HG03571 (cell line): ENCODE results near the gene EPOP.

ENCODE experiments used
- ATAC-seq: cut with Tn5 transposase; IDR thresholded peaks from one replicate; pipeline ENCODE4 v1.9.1; 2021; ENCODE audit not compliant: unreplicated experiment

The EPOP gene

DNA sequence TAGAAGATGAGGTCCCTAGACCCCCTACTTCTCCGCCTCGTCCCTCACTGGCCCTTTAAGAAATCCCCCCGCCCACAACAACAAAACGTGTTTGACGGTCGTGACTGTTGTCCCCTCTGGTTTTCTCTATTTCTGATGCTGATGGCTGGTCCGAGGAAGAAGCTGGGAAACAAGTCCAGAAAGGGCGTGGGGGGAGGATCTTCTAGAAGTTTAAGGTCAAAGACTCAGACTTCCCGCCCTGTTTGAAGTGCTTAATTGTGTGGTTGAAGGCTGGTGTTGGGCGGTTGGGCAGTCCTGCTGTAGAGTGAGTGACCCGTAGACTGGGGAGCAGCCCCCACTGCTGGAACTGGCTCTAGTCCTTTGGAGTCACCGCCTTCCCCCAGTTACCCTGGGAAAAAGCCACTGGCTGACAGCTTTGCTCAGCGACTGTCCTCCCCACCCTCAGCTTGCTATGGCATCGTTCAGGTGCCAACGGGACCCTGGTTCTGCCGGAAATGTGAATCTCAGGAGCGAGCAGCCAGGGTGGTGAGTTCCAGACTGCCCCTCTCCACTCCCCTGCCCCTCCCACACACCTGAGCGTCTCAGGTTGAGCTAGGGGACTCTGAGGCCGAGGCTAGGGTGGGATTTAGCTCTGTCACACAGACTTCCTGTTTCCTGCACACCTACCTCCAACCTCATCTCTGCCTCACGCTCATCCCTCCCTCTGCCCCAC lies 31.9 kb upstream of the EPOP start:
- no peak for ATAC-seq

DNA sequence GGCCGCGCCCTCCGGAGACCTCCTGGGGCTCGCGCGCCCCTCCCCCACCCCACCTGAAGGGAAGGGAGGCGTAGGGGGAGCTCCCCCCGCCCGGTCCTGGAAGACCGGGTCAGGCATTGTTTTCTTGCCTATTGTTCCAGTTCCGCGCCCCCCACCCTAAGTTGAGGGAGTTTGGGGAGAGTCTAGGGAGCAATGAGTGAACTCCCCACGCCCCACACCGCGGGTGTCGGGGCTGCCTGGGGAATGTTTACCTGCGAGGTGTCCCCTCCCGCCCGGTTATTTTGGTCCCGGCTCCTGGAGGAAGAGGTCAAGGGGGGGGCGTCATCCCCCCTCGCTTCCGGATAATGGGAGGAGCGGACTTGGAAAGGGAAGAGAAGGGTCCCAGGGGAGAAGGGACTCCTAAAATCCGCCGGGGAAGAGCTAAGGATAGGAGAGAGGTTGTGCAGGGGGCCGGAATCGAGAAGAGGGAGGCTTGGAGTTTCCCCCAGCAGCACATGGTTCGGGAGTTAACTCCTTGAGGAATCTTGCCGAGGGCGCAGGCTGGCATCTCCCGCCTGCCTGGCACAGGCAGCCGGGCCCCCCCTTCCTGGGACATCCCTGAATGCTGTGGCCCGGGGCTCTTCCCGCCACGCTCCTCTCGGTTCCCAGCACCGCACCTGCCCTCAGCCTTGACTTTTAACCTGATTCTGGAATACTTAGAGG lies 31.2 kb upstream of the EPOP start:
- no peak for ATAC-seq

DNA sequence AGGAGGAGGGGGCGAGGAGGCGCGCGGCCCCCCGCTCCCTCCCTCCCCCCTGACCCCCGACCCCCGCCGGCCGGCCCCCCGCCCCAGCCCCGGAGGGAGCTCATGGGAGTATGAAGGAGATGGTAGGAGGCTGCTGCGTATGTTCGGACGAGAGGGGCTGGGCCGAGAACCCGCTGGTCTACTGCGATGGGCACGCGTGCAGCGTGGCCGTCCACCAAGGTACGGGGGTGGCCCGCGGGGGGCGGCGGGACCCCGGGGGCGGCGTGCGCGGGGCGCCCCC lies 30.7 kb upstream of the EPOP start:
- ATAC-seq, result no peak

DNA sequence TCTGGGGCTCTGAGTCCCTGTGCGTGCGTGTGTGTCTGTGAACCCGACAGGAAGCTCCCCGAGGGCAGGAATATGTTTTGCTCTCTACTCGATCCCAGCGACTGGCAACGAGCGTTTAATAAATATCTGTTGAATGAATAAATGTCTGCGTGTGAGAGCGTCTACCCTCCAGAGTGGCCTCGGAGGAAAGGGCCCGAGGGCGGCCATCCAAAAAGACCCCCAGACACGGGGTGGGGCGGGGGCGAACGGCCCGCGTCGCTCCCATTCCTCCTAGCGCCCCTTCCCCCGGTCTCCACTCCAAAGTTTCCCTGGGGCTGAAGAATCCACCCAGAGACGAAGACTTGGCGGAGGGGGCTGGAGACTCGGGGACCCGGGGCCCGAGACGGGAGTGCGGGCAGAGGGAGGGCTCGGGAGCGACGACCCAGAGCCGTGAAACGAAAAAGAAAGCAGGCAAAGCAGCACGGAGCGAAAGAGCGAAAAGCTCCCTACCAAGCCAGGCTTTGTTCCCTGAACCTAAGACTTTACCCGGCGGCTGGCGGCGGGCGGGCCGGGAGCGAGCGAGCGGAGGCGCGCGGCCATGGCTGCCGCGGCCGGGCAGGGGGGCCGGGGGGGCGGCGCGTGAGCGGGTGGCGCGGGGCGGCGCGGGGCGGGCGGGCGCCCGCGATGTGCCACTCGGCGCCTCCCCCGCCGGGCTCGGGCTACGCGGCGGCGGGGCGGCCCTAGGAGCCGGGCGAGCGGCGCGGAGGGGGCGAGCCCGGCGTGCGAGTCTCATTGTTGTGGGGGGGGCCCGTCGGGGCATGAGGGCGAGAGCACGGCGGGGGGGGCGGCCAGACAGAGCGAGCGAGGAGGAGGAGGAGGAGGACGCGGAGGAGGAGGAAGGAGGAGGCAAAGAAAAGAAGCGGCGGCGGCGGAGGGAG lies 30.1 kb upstream of the EPOP start, which contains the start of gene MLLT6:
MLLT6 (plus strand) TSS at position 668 of the 917 bp plus-strand sequence. CDS start 360 bp downstream, outside the sequence.
- ATAC-seq, result no peak

DNA sequence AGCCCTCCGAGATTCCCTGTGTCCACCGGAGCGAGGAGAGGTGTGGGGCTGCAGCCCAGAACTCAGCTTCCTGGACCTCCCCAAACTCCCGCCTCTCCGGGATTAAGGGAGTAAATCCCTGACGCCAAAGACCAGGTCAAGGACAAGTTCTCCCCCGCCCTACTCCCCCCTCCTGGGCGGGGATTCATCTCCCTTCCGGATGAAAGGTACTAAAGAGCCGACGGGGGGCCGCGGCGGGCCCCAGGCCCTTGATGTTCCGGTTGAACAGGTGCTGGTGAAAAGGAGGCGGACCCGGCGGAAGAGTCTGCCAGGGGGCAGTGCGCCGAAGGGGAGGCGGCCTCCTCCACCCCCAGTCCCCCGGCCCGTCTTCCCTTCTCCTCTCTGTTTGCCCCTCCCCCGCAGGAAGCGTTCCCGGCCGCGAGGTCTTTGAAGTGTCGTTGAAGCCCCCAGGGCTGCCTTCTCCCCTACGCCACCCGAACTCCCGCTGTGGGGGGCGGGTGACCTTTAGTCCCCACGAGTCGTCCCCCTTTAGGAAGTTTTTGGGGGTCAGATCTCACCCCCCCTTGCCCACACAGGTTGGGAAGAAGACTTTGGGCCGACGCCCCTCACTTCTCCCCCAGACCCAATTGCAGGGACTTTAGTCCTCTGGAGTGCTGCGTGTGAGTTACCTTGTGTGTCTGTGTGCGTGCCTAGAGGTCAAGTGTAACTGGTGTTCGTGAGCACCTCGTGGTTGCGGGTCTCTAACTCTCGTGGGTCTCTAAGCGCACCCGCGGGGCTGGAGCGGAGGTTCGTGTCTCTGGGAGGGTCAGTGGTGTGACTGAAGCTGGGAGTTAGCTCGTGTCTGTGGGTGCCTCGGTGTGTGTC lies 29.2 kb upstream of the EPOP start:
- no peak for ATAC-seq

DNA sequence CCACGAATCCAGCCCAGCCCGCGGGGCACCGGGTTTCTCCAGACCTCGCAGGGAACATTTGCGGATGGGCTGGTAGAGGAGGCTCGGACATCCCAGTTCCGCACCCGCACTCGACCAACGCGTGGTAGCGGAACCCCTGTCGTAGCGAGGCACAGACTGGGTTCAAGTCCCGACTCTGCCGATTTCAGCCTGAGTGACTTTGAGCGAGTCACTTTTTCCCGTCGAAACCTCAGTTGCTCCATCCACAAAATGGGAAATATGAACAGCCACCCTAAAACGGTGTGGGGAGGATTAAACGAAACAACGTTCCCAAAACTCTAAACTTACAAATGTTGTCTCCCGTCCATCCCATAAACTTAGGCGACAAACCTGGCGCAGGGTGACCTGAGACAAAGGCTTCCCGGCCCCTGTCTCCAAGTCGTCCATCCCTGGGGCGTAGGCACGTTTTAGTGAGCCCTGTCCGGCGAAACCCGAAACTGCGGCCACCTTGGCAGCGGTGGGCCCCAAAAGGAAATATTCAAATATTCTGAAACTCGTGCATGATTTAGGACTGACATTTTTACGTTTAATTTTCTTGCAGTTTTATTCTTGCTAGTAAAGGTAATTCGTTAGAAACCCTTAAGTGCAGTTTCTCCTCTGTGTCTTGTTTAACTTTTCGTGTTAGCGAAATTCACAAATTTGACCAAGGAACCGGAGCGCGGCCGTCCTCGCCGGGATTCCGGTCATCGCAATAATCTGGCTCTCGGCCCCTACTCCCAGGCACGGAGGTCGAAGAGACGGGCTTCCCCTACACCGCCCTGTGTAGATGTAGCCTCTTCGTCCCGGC lies 28.4 kb upstream of the EPOP start:
- ATAC-seq, result no peak

- no peak for ATAC-seq
These were observed 27.6 kb upstream of the EPOP start for GRCh38 chr17:38702166-38702915.

- ATAC-seq, result no peak
These were observed 26.9 kb upstream of the EPOP start for GRCh38 chr17:38701504-38702165.

DNA sequence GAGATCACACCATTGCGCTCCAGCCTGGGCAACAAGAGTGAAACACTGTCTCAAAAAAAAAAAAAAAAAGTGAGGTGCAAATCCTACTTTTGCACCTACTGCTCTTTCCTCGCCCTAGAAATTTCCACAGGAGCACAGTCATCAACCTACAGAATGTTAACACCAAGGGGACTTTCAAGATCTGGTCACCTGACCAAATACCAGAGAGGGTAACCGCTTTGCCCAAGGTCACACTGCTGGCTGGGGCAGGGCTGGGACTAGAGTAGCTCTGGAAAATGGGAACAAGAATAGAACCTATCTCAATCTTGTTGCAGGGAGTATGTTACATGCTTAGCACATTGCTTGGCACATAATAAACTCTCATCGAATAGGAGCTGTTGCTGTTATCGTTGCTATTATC lies 24.0 kb upstream of the EPOP start:
- ATAC-seq, result no peak

GRCh38 chr17:38697061-38697820 lies 22.5 kb upstream of the EPOP start:
- no peak for ATAC-seq

DNA sequence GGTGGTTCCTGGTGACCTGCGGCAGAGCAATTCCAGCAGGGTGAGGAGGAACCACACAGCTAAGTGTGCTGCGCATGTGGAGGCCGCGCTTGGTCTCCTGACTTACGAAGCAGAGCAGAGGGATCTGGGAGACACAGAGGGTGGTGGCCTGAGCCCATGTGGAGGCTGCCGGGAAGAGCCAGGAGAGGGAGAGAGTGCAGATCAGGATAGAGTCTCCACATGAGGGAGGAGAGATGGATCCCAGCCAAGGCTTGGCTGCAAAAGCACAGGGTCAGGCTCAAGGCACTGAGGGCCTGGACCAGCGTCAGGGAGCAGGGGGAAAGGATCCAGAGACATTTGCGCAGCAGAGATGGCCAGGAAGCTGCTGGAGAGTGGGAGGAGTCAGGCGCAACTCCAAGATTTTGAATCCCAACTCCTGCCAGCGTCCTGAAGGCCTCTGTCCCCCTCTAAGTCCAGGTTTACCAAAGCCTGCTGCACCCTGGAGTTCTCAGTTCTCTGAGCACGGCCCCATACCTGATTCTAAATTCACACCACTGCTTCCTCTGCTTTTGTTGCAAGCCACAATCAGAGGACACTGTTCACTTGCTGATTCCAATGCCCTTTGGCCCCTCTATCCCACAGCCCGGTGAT lies 19.1 kb upstream of the EPOP start:
- ATAC-seq, result no peak

- no peak for ATAC-seq
These were observed 16.4 kb upstream of the EPOP start for GRCh38 chr17:38691154-38691553.

GRCh38 chr17:38690386-38690785 lies 15.6 kb upstream of the EPOP start:
- no peak for ATAC-seq

- ATAC-seq, result no peak
These were observed 12.5 kb upstream of the EPOP start for GRCh38 chr17:38687286-38687685.

DNA sequence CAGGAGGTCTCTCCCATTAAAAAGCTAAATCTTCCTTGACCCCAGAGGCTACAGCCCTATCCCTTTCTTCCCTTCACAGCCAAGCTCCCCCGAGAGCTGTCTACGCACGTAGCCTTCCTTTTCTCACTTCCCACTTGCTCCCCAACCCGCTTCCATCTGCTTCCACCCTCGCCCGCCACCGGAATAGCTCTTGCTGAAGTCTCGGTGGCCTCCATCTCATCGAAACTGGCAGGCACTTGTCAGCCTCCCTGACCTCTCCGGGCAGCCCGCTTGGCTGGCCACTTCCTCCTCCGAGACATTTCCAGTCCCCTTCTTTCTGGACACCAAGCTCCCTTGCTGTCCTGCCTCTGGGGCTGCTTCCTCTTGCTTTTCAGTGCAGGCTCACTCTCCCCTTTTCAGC lies 10.7 kb upstream of the EPOP start:
- no peak for ATAC-seq

- no peak for ATAC-seq
These were observed 6.3 kb upstream of the EPOP start for GRCh38 chr17:38681096-38681495.

DNA sequence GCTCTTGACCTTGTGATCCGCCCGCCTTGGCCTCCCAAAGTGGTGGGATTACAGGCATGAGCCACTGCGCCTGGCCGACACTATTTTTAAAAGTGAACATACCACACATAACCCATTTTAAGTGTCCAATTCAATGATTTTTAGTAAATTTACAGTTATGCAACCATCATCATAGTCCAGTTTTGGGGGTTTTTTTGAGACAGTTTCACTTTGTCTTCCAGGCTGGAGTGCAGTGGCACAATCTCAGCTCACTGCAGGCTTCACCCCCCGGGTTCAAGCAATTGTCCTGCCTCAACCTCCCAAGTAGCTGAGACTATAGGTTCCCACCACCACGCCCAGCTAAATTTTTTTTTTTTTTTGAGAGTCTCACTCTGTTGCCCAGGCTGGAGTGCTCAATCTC lies 3.1 kb upstream of the EPOP start:
- no peak for ATAC-seq
